Liver (tissue), 9 donors: ENCODE results near the gene DIAPH3. TPM values are rescaled to one million over a fixed set of nuclear protein-coding genes. Genes with fewer than 3 reads are reported as not detected.

Source experiments
- DNase-seq: peaks from one replicate; pipeline ENCODE4 v3.0.0-alpha.2; 2017; ENCODE audit warnings: low spot score
- H3K27ac ChIP-seq, 2 donors: one replicate each; pipeline ENCODE4 v1.7.0; 2013; ENCODE audit warnings: inconsistent platforms in 2 of 2, low read length in 2 of 2, control low read depth in 1 of 2, low read depth in 1 of 2, mild to moderate bottlenecking in 1 of 2
- H3K27me3 ChIP-seq, 4 donors: one replicate each; pipeline versions ENCODE4 v1.6.1 to v1.7.0; 2013; ENCODE audit warnings: low read length in 3 of 4, inconsistent platforms in 1 of 4, mild to moderate bottlenecking in 1 of 4, moderate library complexity in 1 of 4; ENCODE audit not compliant: control insufficient read depth in 4 of 4, insufficient read depth in 4 of 4
- H3K36me3 ChIP-seq, 4 donors: one replicate each; pipeline versions ENCODE4 v1.6.1 to v1.7.0; 2013; ENCODE audit warnings: low read length in 3 of 4, mild to moderate bottlenecking in 3 of 4, low read depth in 1 of 4, moderate library complexity in 1 of 4; ENCODE audit not compliant: control insufficient read depth in 4 of 4, insufficient read depth in 3 of 4
- H3K4me1 ChIP-seq, 4 donors: one replicate each; pipeline versions ENCODE4 v1.6.1 to v1.7.0; 2013; ENCODE audit warnings: low read length in 3 of 4, mild to moderate bottlenecking in 3 of 4, moderate library complexity in 1 of 4; ENCODE audit not compliant: control insufficient read depth in 4 of 4, insufficient read depth in 4 of 4
- H3K4me3 ChIP-seq, 3 donors: one replicate each; pipeline versions ENCODE4 v1.6.1 to v1.7.0; 2013; ENCODE audit warnings: low read length in 3 of 3, control low read depth in 1 of 3, low read depth in 1 of 3, mild to moderate bottlenecking in 1 of 3
- H3K9ac ChIP-seq, 2 donors: one replicate each; pipeline ENCODE4 v1.7.0; 2013; ENCODE audit warnings: low read length in 2 of 2, mild to moderate bottlenecking in 2 of 2, moderate library complexity in 2 of 2, control low read depth in 1 of 2, low read depth in 1 of 2
- H3K9me3 ChIP-seq, 4 donors: one replicate each; pipeline versions ENCODE4 v1.6.1 to v1.7.0; 2013; ENCODE audit warnings: low read length in 3 of 4; ENCODE audit not compliant: control insufficient read depth in 4 of 4
- EGR1 ChIP-seq, 2 donors: IDR thresholded peaks; 2 replicates each; pipeline ENCODE4 v1.6.1; 2016 to 2018; ENCODE audit warnings: antibody characterized with exemption in 2 of 2, low read depth in 2 of 2
- FOXA1 ChIP-seq: IDR thresholded peaks from 2 replicates; pipeline ENCODE4 v1.6.1; 2016; ENCODE audit warnings: antibody characterized with exemption
- FOXA2 ChIP-seq: IDR thresholded peaks from 2 replicates; pipeline ENCODE4 v1.6.1; 2016; ENCODE audit warnings: antibody characterized with exemption
- GABPA ChIP-seq, 2 donors: IDR thresholded peaks in 1 of 2; conservative IDR thresholded peaks in 1 of 2; 2 replicates each; pipeline ENCODE4 v1.6.1; 2016; ENCODE audit warnings: antibody characterized with exemption in 2 of 2, mild to moderate bottlenecking in 1 of 2, moderate library complexity in 1 of 2
- HNF4A ChIP-seq, 2 donors: conservative IDR thresholded peaks; 2 replicates each; pipeline ENCODE4 v1.6.1; 2016; ENCODE audit warnings: antibody characterized with exemption in 2 of 2, mild to moderate bottlenecking in 2 of 2
- HNF4G ChIP-seq: IDR thresholded peaks from 2 replicates; pipeline ENCODE4 v1.6.1; 2016; ENCODE audit warnings: antibody characterized with exemption
- JUND ChIP-seq, 2 donors: IDR thresholded peaks; 2 replicates each; pipeline ENCODE4 v1.6.1; 2016; ENCODE audit warnings: antibody characterized with exemption in 2 of 2
- NR2F2 ChIP-seq: IDR thresholded peaks from 2 replicates; pipeline ENCODE4 v1.6.1; 2016; ENCODE audit warnings: antibody characterized with exemption
- RAD21 ChIP-seq, 2 donors: IDR thresholded peaks; 2 replicates each; pipeline ENCODE4 v1.6.1; 2016; ENCODE audit warnings: antibody characterized with exemption in 2 of 2, mild to moderate bottlenecking in 2 of 2
- RXRA ChIP-seq, 2 donors: IDR thresholded peaks; 2 replicates each; pipeline ENCODE4 v1.6.1; 2017 to 2018; ENCODE audit warnings: antibody characterized with exemption in 2 of 2, mild to moderate bottlenecking in 1 of 2
- SP1 ChIP-seq: IDR thresholded peaks from 2 replicates; pipeline ENCODE4 v1.6.1; 2018; ENCODE audit warnings: antibody characterized with exemption, mild to moderate bottlenecking
- TAF1 ChIP-seq: conservative IDR thresholded peaks from 2 replicates; pipeline ENCODE4 v1.6.1; 2016; ENCODE audit warnings: antibody characterized with exemption, mild to moderate bottlenecking
- YY1 ChIP-seq: IDR thresholded peaks from 2 replicates; pipeline ENCODE4 v1.6.1; 2016; ENCODE audit warnings: antibody characterized with exemption, mild to moderate bottlenecking
- WGBS: extraction: QIAGEN DNeasy Blood & Tissue Kit; methylation state at CpG from one replicate; pipeline ENCODE4 v1.1.7; 2013; 5-methylcytosine and 5-hydroxymethylcytosine counted together
- polyA plus RNA-seq, 2 donors: library from polyadenylated mRNA; stranded (reverse) in 1 of 2; unstranded in 1 of 2; fragments of 200-250 nt in 1 of 2; fragments of >200 nt in 1 of 2; fragmentation: Nextera tagmentation in 1 of 2; extraction: Ambion mirVana in 1 of 2; gene quantifications; one replicate each; pipeline versions ENCODE4 v1.2.1 to v1.2.3, GENCODE V29; 2013 to 2015
- total RNA-seq, 2 donors: library from RNA; depleted of rRNA; stranded (reverse); fragments of >200 nt; gene quantifications; one replicate each; pipeline ENCODE4 v1.2.3, GENCODE V29; 2014
- TF ChIP-seq, protein P1 (sequence below): IDR thresholded peaks from 2 replicates; pipeline ENCODE4 v1.6.1; 2016; ENCODE audit warnings: antibody characterized with exemption
- TF ChIP-seq, protein P2 (sequence below): IDR thresholded peaks from 2 replicates; pipeline ENCODE4 v1.6.1; 2016; ENCODE audit warnings: antibody characterized with exemption
- TF ChIP-seq, protein P3 (sequence below): IDR thresholded peaks from 2 replicates; pipeline ENCODE4 v1.6.1; 2016; ENCODE audit warnings: antibody characterized with exemption
- TF ChIP-seq, protein P4 (sequence below): fragments of 150-350 bp; IDR thresholded peaks from 2 replicates; pipeline ENCODE4 v1.5.1; 2017; ENCODE audit warnings: improper control_type of control experiment, low read depth, low read length; ENCODE audit not compliant: missing input control
- TF ChIP-seq, protein P5 (sequence below): IDR thresholded peaks from 2 replicates; pipeline ENCODE4 v1.6.1; 2016; ENCODE audit warnings: antibody characterized with exemption, mild to moderate bottlenecking
- donor health status: healthy.
- donor health status: healthy.
- donor health status: healthy.
- donor health status: healthy.
- donor health status: healthy.

DIAPH3 gene
- total and polyA plus RNA-seq, 4 donors: 0.08 to 11.1 (median 0.27) TPM

DNA sequence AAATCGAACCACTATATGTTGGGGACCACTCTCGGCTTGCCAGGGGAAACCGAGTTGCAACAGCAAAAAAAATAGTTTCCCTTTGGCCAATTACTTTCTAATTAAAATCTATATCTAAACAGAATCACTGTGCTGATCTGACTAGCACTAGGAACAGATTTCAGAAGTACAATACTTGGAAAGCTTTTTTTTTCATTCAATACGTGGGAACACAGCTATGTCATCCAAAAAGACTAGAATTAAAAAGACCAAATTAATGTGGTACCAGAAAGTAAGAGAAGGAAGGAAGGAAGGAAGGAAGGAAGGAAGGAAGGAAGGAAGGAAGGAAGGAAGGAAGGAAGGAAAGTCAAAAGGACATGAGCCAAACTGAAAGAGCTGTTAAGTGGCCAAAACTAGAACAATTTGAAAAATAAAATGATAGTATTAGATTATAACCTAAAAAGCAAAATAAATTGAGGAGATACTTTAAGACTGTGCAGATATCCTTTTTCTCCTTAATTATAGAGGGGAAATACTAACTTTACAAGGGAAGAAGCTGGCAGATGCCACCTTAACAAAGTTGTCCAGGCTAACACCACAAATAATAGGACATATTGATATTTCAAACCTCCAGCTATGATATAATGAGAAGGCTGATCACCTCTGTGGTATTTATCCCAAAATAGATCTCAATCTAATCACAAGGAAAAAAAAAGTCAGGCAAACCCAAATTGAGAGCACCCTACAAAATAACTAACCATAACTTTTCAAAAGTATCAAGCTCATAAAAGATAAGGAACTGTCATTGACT, 63.9 kb downstream of the DIAPH3 start:
- Histone ChIP-seq H3K36me3 (no peaks in the 10 kb centered on the region), H3K9ac (no peak overlapping the region), H3K4me1 (no peaks in the 10 kb centered on the region), H3K27ac (no peak overlapping the region), H3K27me3 (no peaks in the 10 kb centered on the region), H3K4me3 (no peak overlapping the region), H3K9me3 (no peaks in the 10 kb centered on the region)
- TF ChIP-seq TAF1: no peak
- TF ChIP-seq YY1: no peak
- no peak for TF ChIP-seq FOXA1
- TF ChIP-seq, protein P1, sequence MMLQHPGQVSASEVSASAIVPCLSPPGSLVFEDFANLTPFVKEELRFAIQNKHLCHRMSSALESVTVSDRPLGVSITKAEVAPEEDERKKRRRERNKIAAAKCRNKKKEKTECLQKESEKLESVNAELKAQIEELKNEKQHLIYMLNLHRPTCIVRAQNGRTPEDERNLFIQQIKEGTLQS: no peak
- TF ChIP-seq, protein P2, sequence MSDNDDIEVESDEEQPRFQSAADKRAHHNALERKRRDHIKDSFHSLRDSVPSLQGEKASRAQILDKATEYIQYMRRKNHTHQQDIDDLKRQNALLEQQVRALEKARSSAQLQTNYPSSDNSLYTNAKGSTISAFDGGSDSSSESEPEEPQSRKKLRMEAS: no peak
- no peak for TF ChIP-seq HNF4A (conservative IDR thresholded peaks at IDR 0.05)
- TF ChIP-seq, protein P3, sequence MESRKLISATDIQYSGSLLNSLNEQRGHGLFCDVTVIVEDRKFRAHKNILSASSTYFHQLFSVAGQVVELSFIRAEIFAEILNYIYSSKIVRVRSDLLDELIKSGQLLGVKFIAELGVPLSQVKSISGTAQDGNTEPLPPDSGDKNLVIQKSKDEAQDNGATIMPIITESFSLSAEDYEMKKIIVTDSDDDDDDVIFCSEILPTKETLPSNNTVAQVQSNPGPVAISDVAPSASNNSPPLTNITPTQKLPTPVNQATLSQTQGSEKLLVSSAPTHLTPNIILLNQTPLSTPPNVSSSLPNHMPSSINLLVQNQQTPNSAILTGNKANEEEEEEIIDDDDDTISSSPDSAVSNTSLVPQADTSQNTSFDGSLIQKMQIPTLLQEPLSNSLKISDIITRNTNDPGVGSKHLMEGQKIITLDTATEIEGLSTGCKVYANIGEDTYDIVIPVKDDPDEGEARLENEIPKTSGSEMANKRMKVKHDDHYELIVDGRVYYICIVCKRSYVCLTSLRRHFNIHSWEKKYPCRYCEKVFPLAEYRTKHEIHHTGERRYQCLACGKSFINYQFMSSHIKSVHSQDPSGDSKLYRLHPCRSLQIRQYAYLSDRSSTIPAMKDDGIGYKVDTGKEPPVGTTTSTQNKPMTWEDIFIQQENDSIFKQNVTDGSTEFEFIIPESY: no peak
- no peak for TF ChIP-seq RAD21 (IDR thresholded peaks at IDR 0.05)
- TF ChIP-seq NR2F2: no peak
- TF ChIP-seq, protein P4, sequence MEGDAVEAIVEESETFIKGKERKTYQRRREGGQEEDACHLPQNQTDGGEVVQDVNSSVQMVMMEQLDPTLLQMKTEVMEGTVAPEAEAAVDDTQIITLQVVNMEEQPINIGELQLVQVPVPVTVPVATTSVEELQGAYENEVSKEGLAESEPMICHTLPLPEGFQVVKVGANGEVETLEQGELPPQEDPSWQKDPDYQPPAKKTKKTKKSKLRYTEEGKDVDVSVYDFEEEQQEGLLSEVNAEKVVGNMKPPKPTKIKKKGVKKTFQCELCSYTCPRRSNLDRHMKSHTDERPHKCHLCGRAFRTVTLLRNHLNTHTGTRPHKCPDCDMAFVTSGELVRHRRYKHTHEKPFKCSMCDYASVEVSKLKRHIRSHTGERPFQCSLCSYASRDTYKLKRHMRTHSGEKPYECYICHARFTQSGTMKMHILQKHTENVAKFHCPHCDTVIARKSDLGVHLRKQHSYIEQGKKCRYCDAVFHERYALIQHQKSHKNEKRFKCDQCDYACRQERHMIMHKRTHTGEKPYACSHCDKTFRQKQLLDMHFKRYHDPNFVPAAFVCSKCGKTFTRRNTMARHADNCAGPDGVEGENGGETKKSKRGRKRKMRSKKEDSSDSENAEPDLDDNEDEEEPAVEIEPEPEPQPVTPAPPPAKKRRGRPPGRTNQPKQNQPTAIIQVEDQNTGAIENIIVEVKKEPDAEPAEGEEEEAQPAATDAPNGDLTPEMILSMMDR: no peak
- TF ChIP-seq SP1: no peak
- no peak for TF ChIP-seq HNF4G
- TF ChIP-seq, protein P5, sequence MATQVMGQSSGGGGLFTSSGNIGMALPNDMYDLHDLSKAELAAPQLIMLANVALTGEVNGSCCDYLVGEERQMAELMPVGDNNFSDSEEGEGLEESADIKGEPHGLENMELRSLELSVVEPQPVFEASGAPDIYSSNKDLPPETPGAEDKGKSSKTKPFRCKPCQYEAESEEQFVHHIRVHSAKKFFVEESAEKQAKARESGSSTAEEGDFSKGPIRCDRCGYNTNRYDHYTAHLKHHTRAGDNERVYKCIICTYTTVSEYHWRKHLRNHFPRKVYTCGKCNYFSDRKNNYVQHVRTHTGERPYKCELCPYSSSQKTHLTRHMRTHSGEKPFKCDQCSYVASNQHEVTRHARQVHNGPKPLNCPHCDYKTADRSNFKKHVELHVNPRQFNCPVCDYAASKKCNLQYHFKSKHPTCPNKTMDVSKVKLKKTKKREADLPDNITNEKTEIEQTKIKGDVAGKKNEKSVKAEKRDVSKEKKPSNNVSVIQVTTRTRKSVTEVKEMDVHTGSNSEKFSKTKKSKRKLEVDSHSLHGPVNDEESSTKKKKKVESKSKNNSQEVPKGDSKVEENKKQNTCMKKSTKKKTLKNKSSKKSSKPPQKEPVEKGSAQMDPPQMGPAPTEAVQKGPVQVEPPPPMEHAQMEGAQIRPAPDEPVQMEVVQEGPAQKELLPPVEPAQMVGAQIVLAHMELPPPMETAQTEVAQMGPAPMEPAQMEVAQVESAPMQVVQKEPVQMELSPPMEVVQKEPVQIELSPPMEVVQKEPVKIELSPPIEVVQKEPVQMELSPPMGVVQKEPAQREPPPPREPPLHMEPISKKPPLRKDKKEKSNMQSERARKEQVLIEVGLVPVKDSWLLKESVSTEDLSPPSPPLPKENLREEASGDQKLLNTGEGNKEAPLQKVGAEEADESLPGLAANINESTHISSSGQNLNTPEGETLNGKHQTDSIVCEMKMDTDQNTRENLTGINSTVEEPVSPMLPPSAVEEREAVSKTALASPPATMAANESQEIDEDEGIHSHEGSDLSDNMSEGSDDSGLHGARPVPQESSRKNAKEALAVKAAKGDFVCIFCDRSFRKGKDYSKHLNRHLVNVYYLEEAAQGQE: no peak
- TF ChIP-seq GABPA (IDR thresholded peaks at IDR 0.05 in 1 of 2, conservative IDR thresholded peaks at IDR 0.05 in 1 of 2): no peak
- TF ChIP-seq EGR1 (IDR thresholded peaks at IDR 0.05; ENCODE audit: low read depth in 2 of 2): no peak
- TF ChIP-seq JUND (IDR thresholded peaks at IDR 0.05): no peak
- TF ChIP-seq RXRA (IDR thresholded peaks at IDR 0.05): no peak
- TF ChIP-seq FOXA2: no peak
- WGBS: 91% methylated on average over 4 of the region's 4 CpGs
- no peak for DNase-seq
